K562 (cell line): ENCODE measurements around the gene RACGAP1. TPM values are rescaled to one million over a fixed set of nuclear protein-coding genes. Genes with fewer than 3 reads are reported as not detected.
A peak's percentile ranks its signal among the peaks of the same experiment; 100 is the strongest.

Experiments used
- CSDE1 ChIP-seq, 2 experiments: fragments of 450-650 bp; IDR thresholded peaks; 2 replicates each; pipeline ENCODE4 v1.6.1; 2016; ENCODE audit warnings: mild to moderate bottlenecking in 1 of 2
- HDGF ChIP-seq: fragments of 450-650 bp; IDR thresholded peaks from 2 replicates; pipeline ENCODE4 v1.6.1; 2016
- KDM1A ChIP-seq, 2 experiments: fragments of 450-650 bp; IDR thresholded peaks; 2 replicates each; pipeline ENCODE4 v1.6.1; 2016; ENCODE audit warnings: mild to moderate bottlenecking in 2 of 2
- KLF10 ChIP-seq: fragments of 250-450 bp; sonication (Bioruptor Pico); IDR thresholded peaks from 2 replicates; pipeline ENCODE4 v1.6.1; 2021; ENCODE audit warnings: matching md5 sums
- NFIC ChIP-seq: fragments of 450-650 bp; IDR thresholded peaks from 2 replicates; pipeline ENCODE4 v1.6.1; 2017; ENCODE audit warnings: mild to moderate bottlenecking, inconsistent platforms
- SMAD3 ChIP-seq: fragments of 450-650 bp; formaldehyde crosslinking; conservative IDR thresholded peaks from 2 replicates; pipeline ENCODE4 v1.4.0; 2020; ENCODE audit warnings: mild to moderate bottlenecking
- ZFP30 ChIP-seq: fragments of 250-450 bp; sonication (Bioruptor Pico); IDR thresholded peaks from 2 replicates; pipeline ENCODE4 v1.8.0; 2022; ENCODE audit warnings: moderate library complexity, mild to moderate bottlenecking, inconsistent platforms, borderline replicate concordance
- ZNF134 ChIP-seq: fragments of 250-450 bp; sonication (Bioruptor Pico); conservative IDR thresholded peaks from 2 replicates; pipeline ENCODE4 v1.4.0; 2020
- ZNF253 ChIP-seq: fragments of 250-450 bp; sonication (Bioruptor Pico); conservative IDR thresholded peaks from 2 replicates; pipeline ENCODE4 v1.6.1; 2021; ENCODE audit warnings: mild to moderate bottlenecking
- polyA plus RNA-seq, 8 experiments: library from polyadenylated mRNA; depleted of rRNA in 4 of 8; stranded (reverse) in 5 of 8; unstranded in 3 of 8; fragments of >200 nt; fragmentation: Nextera tagmentation in 2 of 8; fragmentation: Illumina TruSeq in 1 of 8; extraction: Ambion mirVana in 2 of 8; extraction: Trizol in 1 of 8; gene quantifications; 2 replicates each; pipeline versions ENCODE4 v1.2.1 to v1.2.3, GENCODE V29; 2011 to 2014; ENCODE audit warnings: inconsistent platforms in 1 of 8, missing spikeins in 1 of 8
- total RNA-seq, 7 experiments: library from RNA; depleted of rRNA in 6 of 7; stranded (reverse); fragments of >200 nt in 6 of 7; fragmentation: Illumina TruSeq in 2 of 7; extraction: Trizol in 2 of 7; gene quantifications; 2 replicates each; pipeline versions ENCODE4 v1.2.1 to v1.2.3, GENCODE V29; 2011 to 2021; ENCODE audit warnings: low replicate concordance in 1 of 7
- TF ChIP-seq, protein P1 (sequence below): fragments of 200-600 bp; sonication (generic); IDR thresholded peaks from one replicate; pipeline ENCODE4 v1.6.1; 2012; ENCODE audit warnings: mild to moderate bottlenecking, low read depth, low read length, inconsistent platforms
- TF ChIP-seq, protein P2 (sequence below): fragments of 250-450 bp; sonication (Bioruptor Pico); IDR thresholded peaks from 2 replicates; pipeline ENCODE4 v1.4.0; 2020; ENCODE audit warnings: mild to moderate bottlenecking, moderate library complexity
- TF ChIP-seq, protein P3 (sequence below): sonication (generic); formaldehyde crosslinking; IDR thresholded peaks from 2 replicates; pipeline ENCODE4 v1.8.1; 2023; ENCODE audit warnings: mild to moderate bottlenecking, missing genetic modification reagents

The RACGAP1 gene
- total and polyA plus RNA-seq, 9 of the 15 experiments (the other 6 are each of a cell fraction or from before 2014, with no cell fraction given), result 56.4 to 92.9 (median 71.8) TPM

DNA sequence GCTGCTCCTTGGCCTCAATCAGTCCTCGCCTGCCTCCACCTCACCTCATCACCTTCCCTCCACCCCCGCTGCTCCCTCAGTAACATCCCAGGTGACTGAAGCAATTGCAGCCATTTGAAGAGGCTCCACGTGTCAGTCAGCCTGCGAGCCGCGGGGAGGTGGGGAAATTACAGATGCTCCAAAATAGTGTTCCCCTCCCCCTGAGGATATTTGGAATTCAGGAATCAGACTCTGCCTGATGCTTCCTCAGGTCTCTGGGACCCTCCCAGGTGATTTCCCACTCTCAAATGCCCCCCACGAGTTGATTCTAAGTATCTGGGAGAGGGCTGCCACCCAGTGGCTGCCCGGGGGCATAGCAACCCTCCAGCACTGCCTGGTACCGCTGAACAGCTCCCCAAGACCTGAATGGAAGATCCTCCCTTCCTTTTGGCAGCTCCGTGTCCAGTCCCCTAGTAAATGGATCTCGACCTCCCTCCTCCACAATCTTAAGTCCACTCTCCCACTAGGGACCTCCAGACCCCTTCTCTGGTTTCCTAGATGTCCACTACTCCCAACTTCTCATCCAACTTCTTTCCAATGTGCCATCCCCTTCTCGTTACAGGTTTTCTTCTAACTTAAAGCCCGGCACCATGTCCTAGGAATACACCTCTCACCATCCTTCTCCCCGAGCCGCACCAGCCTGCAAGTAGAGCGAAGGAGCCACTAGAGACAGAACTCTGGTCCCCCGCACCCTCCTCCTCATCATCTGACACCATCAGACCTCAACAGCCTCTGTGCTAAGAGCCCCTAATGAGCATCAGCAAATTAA, 30.7 kb upstream of the RACGAP1 start (continued):
- TF ChIP-seq, protein P1, sequence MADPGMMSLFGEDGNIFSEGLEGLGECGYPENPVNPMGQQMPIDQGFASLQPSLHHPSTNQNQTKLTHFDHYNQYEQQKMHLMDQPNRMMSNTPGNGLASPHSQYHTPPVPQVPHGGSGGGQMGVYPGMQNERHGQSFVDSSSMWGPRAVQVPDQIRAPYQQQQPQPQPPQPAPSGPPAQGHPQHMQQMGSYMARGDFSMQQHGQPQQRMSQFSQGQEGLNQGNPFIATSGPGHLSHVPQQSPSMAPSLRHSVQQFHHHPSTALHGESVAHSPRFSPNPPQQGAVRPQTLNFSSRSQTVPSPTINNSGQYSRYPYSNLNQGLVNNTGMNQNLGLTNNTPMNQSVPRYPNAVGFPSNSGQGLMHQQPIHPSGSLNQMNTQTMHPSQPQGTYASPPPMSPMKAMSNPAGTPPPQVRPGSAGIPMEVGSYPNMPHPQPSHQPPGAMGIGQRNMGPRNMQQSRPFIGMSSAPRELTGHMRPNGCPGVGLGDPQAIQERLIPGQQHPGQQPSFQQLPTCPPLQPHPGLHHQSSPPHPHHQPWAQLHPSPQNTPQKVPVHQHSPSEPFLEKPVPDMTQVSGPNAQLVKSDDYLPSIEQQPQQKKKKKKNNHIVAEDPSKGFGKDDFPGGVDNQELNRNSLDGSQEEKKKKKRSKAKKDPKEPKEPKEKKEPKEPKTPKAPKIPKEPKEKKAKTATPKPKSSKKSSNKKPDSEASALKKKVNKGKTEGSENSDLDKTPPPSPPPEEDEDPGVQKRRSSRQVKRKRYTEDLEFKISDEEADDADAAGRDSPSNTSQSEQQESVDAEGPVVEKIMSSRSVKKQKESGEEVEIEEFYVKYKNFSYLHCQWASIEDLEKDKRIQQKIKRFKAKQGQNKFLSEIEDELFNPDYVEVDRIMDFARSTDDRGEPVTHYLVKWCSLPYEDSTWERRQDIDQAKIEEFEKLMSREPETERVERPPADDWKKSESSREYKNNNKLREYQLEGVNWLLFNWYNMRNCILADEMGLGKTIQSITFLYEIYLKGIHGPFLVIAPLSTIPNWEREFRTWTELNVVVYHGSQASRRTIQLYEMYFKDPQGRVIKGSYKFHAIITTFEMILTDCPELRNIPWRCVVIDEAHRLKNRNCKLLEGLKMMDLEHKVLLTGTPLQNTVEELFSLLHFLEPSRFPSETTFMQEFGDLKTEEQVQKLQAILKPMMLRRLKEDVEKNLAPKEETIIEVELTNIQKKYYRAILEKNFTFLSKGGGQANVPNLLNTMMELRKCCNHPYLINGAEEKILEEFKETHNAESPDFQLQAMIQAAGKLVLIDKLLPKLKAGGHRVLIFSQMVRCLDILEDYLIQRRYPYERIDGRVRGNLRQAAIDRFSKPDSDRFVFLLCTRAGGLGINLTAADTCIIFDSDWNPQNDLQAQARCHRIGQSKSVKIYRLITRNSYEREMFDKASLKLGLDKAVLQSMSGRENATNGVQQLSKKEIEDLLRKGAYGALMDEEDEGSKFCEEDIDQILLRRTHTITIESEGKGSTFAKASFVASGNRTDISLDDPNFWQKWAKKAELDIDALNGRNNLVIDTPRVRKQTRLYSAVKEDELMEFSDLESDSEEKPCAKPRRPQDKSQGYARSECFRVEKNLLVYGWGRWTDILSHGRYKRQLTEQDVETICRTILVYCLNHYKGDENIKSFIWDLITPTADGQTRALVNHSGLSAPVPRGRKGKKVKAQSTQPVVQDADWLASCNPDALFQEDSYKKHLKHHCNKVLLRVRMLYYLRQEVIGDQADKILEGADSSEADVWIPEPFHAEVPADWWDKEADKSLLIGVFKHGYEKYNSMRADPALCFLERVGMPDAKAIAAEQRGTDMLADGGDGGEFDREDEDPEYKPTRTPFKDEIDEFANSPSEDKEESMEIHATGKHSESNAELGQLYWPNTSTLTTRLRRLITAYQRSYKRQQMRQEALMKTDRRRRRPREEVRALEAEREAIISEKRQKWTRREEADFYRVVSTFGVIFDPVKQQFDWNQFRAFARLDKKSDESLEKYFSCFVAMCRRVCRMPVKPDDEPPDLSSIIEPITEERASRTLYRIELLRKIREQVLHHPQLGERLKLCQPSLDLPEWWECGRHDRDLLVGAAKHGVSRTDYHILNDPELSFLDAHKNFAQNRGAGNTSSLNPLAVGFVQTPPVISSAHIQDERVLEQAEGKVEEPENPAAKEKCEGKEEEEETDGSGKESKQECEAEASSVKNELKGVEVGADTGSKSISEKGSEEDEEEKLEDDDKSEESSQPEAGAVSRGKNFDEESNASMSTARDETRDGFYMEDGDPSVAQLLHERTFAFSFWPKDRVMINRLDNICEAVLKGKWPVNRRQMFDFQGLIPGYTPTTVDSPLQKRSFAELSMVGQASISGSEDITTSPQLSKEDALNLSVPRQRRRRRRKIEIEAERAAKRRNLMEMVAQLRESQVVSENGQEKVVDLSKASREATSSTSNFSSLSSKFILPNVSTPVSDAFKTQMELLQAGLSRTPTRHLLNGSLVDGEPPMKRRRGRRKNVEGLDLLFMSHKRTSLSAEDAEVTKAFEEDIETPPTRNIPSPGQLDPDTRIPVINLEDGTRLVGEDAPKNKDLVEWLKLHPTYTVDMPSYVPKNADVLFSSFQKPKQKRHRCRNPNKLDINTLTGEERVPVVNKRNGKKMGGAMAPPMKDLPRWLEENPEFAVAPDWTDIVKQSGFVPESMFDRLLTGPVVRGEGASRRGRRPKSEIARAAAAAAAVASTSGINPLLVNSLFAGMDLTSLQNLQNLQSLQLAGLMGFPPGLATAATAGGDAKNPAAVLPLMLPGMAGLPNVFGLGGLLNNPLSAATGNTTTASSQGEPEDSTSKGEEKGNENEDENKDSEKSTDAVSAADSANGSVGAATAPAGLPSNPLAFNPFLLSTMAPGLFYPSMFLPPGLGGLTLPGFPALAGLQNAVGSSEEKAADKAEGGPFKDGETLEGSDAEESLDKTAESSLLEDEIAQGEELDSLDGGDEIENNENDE, result no peak
- no peak for TF ChIP-seq ZFP30 (CRISPR knock-in tag)
- TF ChIP-seq NFIC, result no peak
- peak in 1 of 2 experiments; percentile 6; a peak in 1 of 4 replicates for TF ChIP-seq KDM1A (IDR thresholded peaks at IDR 0.05)
- no peak for TF ChIP-seq CSDE1 (IDR thresholded peaks at IDR 0.05)
- no peak for TF ChIP-seq ZNF253
- TF ChIP-seq, protein P2, sequence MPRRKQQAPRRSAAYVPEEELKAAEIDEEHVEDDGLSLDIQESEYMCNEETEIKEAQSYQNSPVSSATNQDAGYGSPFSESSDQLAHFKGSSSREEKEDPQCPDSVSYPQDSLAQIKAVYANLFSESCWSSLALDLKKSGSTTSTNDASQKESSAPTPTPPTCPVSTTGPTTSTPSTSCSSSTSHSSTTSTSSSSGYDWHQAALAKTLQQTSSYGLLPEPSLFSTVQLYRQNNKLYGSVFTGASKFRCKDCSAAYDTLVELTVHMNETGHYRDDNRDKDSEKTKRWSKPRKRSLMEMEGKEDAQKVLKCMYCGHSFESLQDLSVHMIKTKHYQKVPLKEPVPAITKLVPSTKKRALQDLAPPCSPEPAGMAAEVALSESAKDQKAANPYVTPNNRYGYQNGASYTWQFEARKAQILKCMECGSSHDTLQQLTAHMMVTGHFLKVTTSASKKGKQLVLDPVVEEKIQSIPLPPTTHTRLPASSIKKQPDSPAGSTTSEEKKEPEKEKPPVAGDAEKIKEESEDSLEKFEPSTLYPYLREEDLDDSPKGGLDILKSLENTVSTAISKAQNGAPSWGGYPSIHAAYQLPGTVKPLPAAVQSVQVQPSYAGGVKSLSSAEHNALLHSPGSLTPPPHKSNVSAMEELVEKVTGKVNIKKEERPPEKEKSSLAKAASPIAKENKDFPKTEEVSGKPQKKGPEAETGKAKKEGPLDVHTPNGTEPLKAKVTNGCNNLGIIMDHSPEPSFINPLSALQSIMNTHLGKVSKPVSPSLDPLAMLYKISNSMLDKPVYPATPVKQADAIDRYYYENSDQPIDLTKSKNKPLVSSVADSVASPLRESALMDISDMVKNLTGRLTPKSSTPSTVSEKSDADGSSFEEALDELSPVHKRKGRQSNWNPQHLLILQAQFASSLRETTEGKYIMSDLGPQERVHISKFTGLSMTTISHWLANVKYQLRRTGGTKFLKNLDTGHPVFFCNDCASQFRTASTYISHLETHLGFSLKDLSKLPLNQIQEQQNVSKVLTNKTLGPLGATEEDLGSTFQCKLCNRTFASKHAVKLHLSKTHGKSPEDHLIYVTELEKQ (CRISPR knock-in tag), result no peak
- no peak for TF ChIP-seq ZNF134 (CRISPR knock-in tag)
- TF ChIP-seq, protein P3, sequence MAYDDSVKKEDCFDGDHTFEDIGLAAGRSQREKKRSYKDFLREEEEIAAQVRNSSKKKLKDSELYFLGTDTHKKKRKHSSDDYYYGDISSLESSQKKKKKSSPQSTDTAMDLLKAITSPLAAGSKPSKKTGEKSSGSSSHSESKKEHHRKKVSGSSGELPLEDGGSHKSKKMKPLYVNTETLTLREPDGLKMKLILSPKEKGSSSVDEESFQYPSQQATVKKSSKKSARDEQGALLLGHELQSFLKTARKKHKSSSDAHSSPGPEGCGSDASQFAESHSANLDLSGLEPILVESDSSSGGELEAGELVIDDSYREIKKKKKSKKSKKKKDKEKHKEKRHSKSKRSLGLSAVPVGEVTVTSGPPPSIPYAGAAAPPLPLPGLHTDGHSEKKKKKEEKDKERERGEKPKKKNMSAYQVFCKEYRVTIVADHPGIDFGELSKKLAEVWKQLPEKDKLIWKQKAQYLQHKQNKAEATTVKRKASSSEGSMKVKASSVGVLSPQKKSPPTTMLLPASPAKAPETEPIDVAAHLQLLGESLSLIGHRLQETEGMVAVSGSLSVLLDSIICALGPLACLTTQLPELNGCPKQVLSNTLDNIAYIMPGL (CRISPR knock-in tag), result no peak
- TF ChIP-seq SMAD3 (CRISPR knock-in tag), result no peak
- TF ChIP-seq HDGF, result no peak
- no peak for TF ChIP-seq KLF10
